Adrenal gland (tissue), 12 donors: ENCODE measurements around the gene INAFM2. TPM values are rescaled to one million over a fixed set of nuclear protein-coding genes. Genes with fewer than 3 reads are reported as not detected.
A peak's percentile ranks its signal among the peaks of the same experiment; 100 is the strongest.

Experiments used
- DNase-seq, 7 donors: peaks; one replicate each; pipeline ENCODE4 v3.0.0-alpha.2; 2019 to 2020
- H3K27ac ChIP-seq, 5 donors: fragments of 200-600 bp; sonication (generic) in 4 of 5; 1 replicate in 3 of 5; 2 replicates in 2 of 5; pipeline versions ENCODE4 v1.5.1 to v1.8.0; 2016 to 2020; ENCODE audit warnings: mild to moderate bottlenecking in 1 of 5
- H3K27me3 ChIP-seq: fragments of 200-600 bp; 2 replicates; pipeline ENCODE4 v1.8.0; 2021
- H3K36me3 ChIP-seq, 2 donors: fragments of 200-600 bp; replicated peaks in 1 of 2; 1 replicate in 1 of 2; 2 replicates in 1 of 2; pipeline versions ENCODE4 v1.5.1 to v1.8.0; 2018 to 2022
- H3K4me1 ChIP-seq, 2 donors: fragments of 200-600 bp; replicated peaks in 1 of 2; 1 replicate in 1 of 2; 2 replicates in 1 of 2; pipeline versions ENCODE4 v1.5.1 to v1.8.0; 2018 to 2021
- H3K4me3 ChIP-seq, 4 donors: fragments of 200-600 bp; sonication (generic) in 3 of 4; one replicate each; pipeline ENCODE4 v1.5.1; 2016 to 2018
- H3K9me3 ChIP-seq, 3 donors: fragments of 200-600 bp; sonication (generic) in 1 of 3; replicated peaks in 1 of 3; 1 replicate in 2 of 3; 2 replicates in 1 of 3; pipeline versions ENCODE4 v1.5.1 to v1.8.0; 2016 to 2021
- POLR2A ChIP-seq, 2 donors: fragments of 450-650 bp; IDR thresholded peaks; one replicate each; pipeline ENCODE4 v1.6.1; 2017; ENCODE audit warnings: antibody characterized with exemption in 2 of 2, mild to moderate bottlenecking in 2 of 2, moderate library complexity in 1 of 2
- WGBS, 4 donors: extraction: QIAGEN DNeasy Blood & Tissue Kit in 2 of 4; methylation state at CpG; one replicate each; pipeline versions ENCODE4 v1.1.5 to v1.1.7; 2013 to 2017; 5-methylcytosine and 5-hydroxymethylcytosine counted together
- intact Hi-C, 2 donors: fragments of 100-400 bp; cut with DNase I; formaldehyde crosslinking; loops; one replicate each; pipeline versions ENCODE4 v1.14.1 to v1.15.0; 2022 to 2023
- polyA plus RNA-seq, 3 donors: library from polyadenylated mRNA; stranded (reverse); fragments of 200-250 nt in 2 of 3; fragments of 350-450 nt in 1 of 3; fragmentation: Illumina TruSeq in 1 of 3; extraction: RNeasy Lipid Tissue Mini Kit (QIAGEN cat#74804) in 1 of 3; gene quantifications; one replicate each; pipeline ENCODE4 v1.2.3, GENCODE V29; 2013 to 2014
- total RNA-seq, 9 donors: library from RNA; depleted of rRNA in 4 of 9; stranded (reverse); fragments of >200 nt in 4 of 9; fragments of 120-200 nt in 1 of 9; fragmentation: NEBNext Ultra II Directional in 1 of 9; extraction: Animal tissue kit (Norgen Biotek cat#: 25700) in 1 of 9; gene quantifications; one replicate each; pipeline versions ENCODE4 v1.1.0 to v1.2.4, GENCODE V29; 2013 to 2023
- TF ChIP-seq, protein P1 (sequence below), 6 experiments: fragments of 450-650 bp in 4 of 6; fragments of 200-600 bp in 2 of 6; sonication (generic) in 1 of 6; IDR thresholded peaks; 1 replicate in 5 of 6; 2 replicates in 1 of 6; pipeline versions ENCODE4 v1.5.1 to v1.8.0; 2016 to 2021; ENCODE audit warnings: antibody characterized with exemption in 6 of 6, mild to moderate bottlenecking in 2 of 6, moderate library complexity in 1 of 6
- donor health status: healthy with polysubstance abuse.
- donor health status: Bipolar disorder and iron deficiency.
- donor health status: DM: yes; HTN: yes; CAD: no.
- donor health status: DM: no; HTN: no; CAD: no.
- donor health status: DM: no; HTN: no; CAD: no.
- donor health status: DM: yes; HTN: yes; CAD: no.

INAFM2 gene
- total and polyA plus RNA-seq, 12 donors: 10.6 to 25.5 (median 20.1) TPM

DNA sequence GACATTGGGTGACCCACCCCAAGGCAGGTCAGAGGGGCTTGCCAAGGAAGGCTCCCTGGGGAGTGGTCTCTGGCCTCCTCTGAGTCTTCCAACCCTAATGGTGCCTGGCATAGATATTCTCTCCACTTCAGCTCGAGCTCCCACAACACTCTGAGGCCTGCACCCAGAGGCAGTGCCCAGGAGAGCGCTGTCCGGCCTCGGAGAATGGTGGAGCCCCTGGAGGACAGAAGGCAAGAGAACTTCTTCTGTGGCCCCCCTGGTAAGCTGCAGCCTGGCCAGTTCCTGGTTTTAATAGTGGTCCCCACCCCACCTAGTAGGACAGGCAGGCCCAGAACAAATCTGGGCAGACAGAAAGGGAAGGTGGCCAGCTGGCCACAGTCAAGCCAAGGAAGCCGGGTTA lies 41.5 kb downstream of the INAFM2 start:
- Histone ChIP-seq H3K4me3 (no peak overlapping the region), H3K4me1 (peaks cover 0 to 14% of the 10 kb centered on the region in 2 donors), H3K27ac (no peak overlapping the region), H3K27me3 (no peaks in the 10 kb centered on the region), H3K36me3 (no peaks in the 10 kb centered on the region), H3K9me3 (no peaks in the 10 kb centered on the region)
- 80 to 96% (median 95%) methylated on average over 2 to 5 of the region's 5 CpGs; no CpG with 5 or more reads in 1 of the 4 donors for WGBS, 4 donors
- intact Hi-C loops: loop anchor here in 1 of 2 donors (10.0 kb wide), 1 partner anchor 50 kb away; no protein-coding TSS in a partner anchor
- DNase-seq: no peak
- TF ChIP-seq, protein P1, sequence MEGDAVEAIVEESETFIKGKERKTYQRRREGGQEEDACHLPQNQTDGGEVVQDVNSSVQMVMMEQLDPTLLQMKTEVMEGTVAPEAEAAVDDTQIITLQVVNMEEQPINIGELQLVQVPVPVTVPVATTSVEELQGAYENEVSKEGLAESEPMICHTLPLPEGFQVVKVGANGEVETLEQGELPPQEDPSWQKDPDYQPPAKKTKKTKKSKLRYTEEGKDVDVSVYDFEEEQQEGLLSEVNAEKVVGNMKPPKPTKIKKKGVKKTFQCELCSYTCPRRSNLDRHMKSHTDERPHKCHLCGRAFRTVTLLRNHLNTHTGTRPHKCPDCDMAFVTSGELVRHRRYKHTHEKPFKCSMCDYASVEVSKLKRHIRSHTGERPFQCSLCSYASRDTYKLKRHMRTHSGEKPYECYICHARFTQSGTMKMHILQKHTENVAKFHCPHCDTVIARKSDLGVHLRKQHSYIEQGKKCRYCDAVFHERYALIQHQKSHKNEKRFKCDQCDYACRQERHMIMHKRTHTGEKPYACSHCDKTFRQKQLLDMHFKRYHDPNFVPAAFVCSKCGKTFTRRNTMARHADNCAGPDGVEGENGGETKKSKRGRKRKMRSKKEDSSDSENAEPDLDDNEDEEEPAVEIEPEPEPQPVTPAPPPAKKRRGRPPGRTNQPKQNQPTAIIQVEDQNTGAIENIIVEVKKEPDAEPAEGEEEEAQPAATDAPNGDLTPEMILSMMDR (IDR thresholded peaks at IDR 0.05): no peak
- TF ChIP-seq POLR2A (IDR thresholded peaks at IDR 0.05): no peak

DNA sequence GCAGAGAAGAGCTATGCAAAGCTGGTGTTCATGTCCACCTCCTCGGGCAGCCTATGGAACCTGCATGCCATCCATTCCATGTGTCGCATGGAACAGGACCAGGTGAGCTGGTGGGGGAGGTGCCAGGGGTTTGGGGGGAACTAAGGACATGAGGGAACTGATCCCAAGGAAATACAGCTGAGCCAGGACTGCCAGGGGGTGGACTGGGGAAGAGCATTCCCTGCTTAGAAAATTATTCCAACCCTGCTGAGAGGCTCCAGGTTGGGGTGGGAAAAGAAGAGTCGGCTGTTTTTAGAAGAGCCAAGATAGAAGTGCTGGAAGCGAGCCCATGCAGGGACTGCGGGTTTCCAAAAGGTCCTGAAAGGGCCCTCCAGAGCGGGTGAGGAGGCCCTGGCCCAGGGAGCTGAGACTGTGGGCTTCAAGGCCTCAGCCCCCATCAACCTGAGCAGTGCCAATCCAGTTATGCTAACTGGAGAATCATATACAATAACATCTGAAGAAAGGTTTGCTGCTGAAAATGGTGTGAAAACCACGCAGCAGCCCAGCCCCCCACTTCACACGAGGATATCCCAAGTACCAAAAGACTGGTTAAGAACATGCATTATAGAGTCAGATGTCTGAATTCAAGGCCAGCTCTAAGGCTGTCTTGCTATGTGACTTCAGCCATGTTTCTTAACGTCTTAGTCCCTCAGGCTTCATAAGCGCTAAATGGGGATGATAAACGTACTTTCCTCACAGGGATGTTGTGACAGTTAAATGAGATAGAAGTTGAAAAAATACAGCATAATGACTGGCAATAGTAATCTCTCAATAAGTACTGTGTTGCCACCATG lies 42.3 kb downstream of the INAFM2 start:
- WGBS, 4 donors: 90 to 92% (median 91%) methylated on average over 10 to 11 of the region's 11 CpGs
- Histone ChIP-seq H3K36me3 (no peaks in the 10 kb centered on the region), H3K9me3 (no peaks in the 10 kb centered on the region), H3K4me3 (no peak overlapping the region), H3K4me1 (peaks cover 0 to 14% of the 10 kb centered on the region in 2 donors), H3K27ac (no peak overlapping the region), H3K27me3 (no peaks in the 10 kb centered on the region)
- TF ChIP-seq, protein P1 (IDR thresholded peaks at IDR 0.05): no peak
- no peak for TF ChIP-seq POLR2A (IDR thresholded peaks at IDR 0.05)
- no peak for DNase-seq
- intact Hi-C loops: loop anchor here in 1 of 2 donors (10.0 kb wide), 1 partner anchor 49 kb away; no protein-coding TSS in a partner anchor

DNA sequence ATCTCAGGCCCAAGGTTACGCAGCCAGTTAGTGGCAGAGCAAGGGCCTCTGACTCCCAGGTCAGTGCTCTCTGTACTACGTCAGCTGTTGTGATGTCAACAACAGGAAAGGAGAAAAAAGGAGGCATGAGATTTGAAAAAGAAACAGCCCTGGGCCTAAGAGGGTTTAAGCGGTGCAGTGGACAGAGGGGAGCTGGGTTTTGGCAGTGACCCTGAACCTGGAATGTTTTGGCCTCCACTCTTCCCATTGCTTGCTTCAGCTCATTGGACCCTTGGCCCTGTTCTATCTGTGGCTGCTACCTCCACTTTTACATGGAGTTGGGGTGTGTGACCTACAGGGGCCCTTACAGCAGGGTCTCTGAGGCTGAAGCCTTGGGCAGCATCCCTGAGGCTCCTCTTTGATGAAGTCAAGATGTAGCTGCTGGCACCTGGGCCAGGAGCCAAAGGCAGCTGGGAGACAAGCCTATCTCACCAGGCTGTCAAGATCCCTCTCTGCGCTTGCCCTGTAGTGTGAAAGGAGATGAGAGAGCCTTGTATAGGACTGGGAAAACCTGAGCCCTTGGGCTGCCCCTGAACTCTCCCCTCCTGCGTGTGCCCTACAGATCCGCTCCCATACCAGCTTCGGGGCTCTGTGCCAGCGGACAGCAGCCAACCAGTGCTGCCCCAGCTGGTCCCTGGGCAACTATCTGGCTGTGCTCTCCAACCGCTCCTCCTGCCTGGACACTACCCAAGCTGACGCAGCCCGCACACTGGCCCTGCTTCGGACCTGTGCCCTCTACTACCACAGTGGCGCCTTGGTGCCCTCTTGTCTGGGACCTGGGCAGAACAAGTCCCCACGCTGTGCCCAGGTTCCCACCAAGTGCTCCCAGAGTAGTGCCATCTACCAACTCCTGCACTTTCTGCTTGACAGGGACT lies 43.2 kb downstream of the INAFM2 start:
- H3K27me3 ChIP-seq: no peaks in the 10 kb centered on the region
- TF ChIP-seq, protein P1 (IDR thresholded peaks at IDR 0.05): no peak
- TF ChIP-seq POLR2A (IDR thresholded peaks at IDR 0.05): no peak
- 81 to 87% (median 85%) methylated on average over 14 of the region's 14 CpGs for WGBS, 4 donors
- H3K27ac ChIP-seq: peak overlapping the region in 1 of 5 donors; percentile 17
- H3K9me3 ChIP-seq: no peaks in the 10 kb centered on the region
- no peak overlapping the region for H3K4me3 ChIP-seq
- intact Hi-C loops: loop anchor here in 1 of 2 donors (10.0 kb wide), 1 partner anchor 48 kb away; no protein-coding TSS in a partner anchor
- peaks cover 0 to 14% of the 10 kb centered on the region in 2 donors for H3K4me1 ChIP-seq
- H3K36me3 ChIP-seq: no peaks in the 10 kb centered on the region
- peak; percentile 47 to 79 (median 69) for DNase-seq

DNA sequence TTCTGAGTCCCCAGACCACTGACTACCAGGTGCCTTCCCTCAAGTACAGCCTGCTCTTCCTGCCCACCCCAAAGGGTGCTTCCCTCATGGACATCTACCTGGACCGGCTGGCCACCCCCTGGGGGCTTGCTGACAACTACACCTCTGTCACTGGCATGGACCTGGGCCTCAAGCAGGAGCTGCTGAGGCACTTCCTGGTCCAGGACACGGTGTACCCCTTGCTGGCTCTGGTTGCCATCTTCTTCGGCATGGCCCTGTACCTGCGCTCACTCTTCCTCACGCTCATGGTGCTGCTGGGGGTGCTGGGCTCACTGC lies 43.8 kb downstream of the INAFM2 start:
- H3K27me3 ChIP-seq: no peaks in the 10 kb centered on the region
- no peaks in the 10 kb centered on the region for H3K36me3 ChIP-seq
- TF ChIP-seq, protein P1 (IDR thresholded peaks at IDR 0.05): no peak
- TF ChIP-seq POLR2A (IDR thresholded peaks at IDR 0.05): no peak
- DNase-seq: no peak
- peak overlapping the region in 1 of 5 donors; percentile 17 for H3K27ac ChIP-seq
- intact Hi-C loops: loop anchor here in 1 of 2 donors (10.0 kb wide), 1 partner anchor 47 kb away; no protein-coding TSS in a partner anchor
- H3K4me1 ChIP-seq: peaks cover 0 to 14% of the 10 kb centered on the region in 2 donors
- no peaks in the 10 kb centered on the region for H3K9me3 ChIP-seq
- H3K4me3 ChIP-seq: no peak overlapping the region
- 80 to 91% (median 87%) methylated on average over 5 of the region's 5 CpGs for WGBS, 4 donors
